HuH-7.5 (cell line): ENCODE results near the gene PIWIL4.

Experiments
- DNase-seq: peaks from one replicate; pipeline ENCODE4 v3.0.0; 2011; ENCODE audit warnings: low spot score

Gene PIWIL4

DNA sequence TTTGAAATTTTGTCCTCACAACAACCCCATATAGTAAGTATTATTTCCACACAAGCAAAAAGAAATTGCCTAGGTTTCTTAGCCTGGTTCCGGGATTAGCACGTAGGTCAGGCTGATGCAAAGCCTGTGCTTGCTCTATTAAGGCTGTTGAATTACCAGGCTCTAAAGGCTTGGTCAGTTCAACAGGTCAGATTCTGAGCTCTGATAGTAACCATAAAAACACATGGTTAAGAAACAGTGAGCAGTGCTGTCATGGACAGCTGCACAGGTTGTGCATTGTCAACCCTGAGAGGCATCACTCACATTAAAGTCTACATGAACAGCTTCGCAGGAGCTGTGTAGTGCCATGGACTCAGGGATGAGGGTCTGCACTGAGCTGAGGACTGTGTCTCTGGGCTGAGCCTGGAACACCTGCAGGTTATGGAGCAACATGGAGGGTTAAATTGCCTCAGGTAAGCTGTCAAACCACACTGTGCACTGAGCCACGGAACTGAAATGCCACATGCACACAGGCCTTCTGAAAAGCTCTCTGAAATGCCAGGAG is 98.0 kb downstream of the PIWIL4 start:
- no peak for DNase-seq

DNA sequence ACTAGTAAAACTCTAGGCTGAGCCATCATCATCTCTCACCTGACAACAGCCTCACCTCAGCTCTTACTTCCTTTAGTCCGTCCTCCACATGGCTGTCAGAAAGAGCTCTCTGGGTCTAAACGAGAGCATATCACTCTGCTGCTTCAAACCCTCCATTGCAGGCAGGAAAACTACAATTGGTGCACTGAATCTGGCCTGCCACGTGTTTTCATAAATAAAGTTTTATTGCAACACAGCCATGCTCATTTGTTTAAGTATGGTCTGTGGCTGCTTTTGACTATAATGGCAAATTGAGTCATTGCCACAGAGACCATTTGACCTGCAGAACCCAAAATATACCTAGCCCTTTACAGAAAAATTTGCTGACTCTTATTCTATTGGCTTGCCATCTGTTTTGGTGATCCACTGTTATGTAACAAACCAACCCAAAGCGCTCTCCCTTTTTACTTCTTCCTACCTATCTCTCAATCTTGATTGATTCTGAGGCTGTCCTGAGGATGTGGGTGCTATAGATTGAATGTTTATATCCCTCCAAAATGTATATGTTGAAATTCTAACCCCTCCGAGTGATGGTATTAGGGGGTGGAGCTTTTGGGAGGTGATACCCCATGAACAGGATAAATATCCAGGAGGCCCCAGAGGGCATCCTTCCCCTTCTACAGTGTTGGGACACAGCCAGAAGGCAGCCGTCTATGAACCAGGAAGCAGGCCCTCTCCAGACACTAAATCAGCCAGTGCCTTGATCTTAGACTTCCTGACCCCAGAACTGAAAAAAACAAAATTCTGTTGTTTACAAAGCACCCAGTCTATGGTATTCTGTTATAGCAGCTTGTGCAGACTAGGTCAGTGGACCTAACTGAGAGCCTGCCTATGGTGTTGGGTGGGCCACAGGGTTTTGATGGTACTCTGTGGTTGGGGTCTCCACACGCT is 99.9 kb downstream of the PIWIL4 start:
- no peak for DNase-seq

DNA sequence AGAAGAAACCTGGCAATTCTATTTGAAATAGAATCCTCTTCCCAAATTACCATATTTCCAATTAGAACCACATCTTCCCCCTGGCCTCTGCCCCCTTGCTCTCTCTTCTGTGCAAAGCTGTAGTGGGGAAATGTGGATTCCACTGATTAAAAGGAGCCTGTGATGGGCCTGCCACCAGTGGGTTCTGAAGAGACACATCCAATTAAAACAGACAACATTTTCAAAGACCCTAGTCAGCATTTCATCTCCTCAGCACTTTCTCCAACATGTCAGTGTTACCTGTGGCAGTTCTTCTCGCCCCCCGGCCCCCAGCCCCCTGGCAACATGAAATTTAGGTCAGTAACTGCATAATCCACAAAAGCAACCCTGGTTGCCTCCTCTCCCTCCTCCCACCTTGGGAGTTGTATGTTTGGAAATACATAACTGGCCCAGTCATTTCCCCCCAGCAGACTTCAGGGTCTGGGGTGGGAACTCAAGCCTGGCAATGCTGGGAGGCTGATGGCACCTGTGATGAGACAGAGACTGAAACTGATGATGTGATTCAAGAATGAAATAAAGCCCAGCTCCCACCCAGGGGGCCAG is 101.1 kb downstream of the PIWIL4 start:
- DNase-seq = no peak

DNA sequence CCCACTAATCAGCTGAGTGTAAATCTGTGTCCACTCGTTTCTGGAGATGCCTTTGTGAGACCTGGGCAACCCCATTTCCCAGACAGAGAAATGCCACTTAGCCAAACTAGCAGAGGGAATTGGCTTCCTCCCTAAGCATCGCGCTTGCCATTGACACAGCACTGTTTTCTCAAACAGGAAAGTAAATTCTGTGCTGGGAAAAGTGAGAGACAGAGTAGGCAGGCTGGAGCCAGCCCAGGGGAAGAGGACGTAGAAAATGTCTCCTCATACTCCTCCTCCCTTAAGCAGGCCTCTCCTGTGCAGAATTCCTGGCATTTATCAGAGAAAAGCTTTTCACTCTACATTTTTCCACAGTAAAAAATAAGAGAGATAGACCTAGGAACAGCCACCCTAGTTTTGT is 101.9 kb downstream of the PIWIL4 start:
- no peak for DNase-seq
